GM12878 (cell line): Measurements from ENCODE around the gene ATF4. TPM values are rescaled to one million over a fixed set of nuclear protein-coding genes. Genes with fewer than 3 reads are reported as not detected.

ENCODE experiments used
- BCL3 ChIP-seq: IDR thresholded peaks from 2 replicates; pipeline ENCODE4 v1.6.1; 2011; ENCODE audit warnings: borderline replicate concordance, low read depth, mild to moderate bottlenecking, moderate library complexity, low read length; ENCODE audit not compliant: insufficient read depth, poor library complexity, severe bottlenecking
- CEBPB ChIP-seq, 2 experiments: fragments of 150-350 bp in 1 of 2; IDR thresholded peaks; 2 replicates each; pipeline ENCODE4 v1.6.1; 2012 to 2014; ENCODE audit warnings: low read depth in 2 of 2, low read length in 2 of 2, borderline replicate concordance in 1 of 2, inconsistent platforms in 1 of 2
- CHD4 ChIP-seq: fragments of 200-600 bp; sonication (generic); IDR thresholded peaks from 2 replicates; pipeline ENCODE4 v1.6.1; 2016; ENCODE audit warnings: mild to moderate bottlenecking
- CTCF ChIP-seq, 3 experiments: IDR thresholded peaks in 2 of 3; conservative IDR thresholded peaks in 1 of 3; 2 replicates each; pipeline ENCODE4 v1.5.1; 2011; ENCODE audit warnings: low read depth in 3 of 3, low read length in 3 of 3, mild to moderate bottlenecking in 3 of 3, control low read depth in 2 of 3, moderate library complexity in 2 of 3, inconsistent platforms in 1 of 3, mixed read lengths in 1 of 3; ENCODE audit not compliant: control insufficient read depth in 2 of 3, insufficient read depth in 1 of 3; ENCODE audit errors: extremely low read depth in 1 of 3
- HDAC2 ChIP-seq: fragments of 200-600 bp; sonication (generic); IDR thresholded peaks from 2 replicates; pipeline ENCODE4 v1.6.1; 2017
- LARP7 ChIP-seq: fragments of 450-650 bp; IDR thresholded peaks from 2 replicates; pipeline ENCODE4 v1.6.1; 2017; ENCODE audit warnings: mild to moderate bottlenecking
- MYB ChIP-seq: fragments of 150-350 bp; IDR thresholded peaks from 2 replicates; pipeline ENCODE4 v1.6.1; 2014; ENCODE audit warnings: mild to moderate bottlenecking, low read depth, low read length, borderline replicate concordance
- NFYA ChIP-seq: IDR thresholded peaks from 2 replicates; pipeline ENCODE4 v1.6.1; 2011; ENCODE audit warnings: low read depth, mild to moderate bottlenecking, low read length, improper control_type of control experiment, borderline replicate concordance
- RAD51 ChIP-seq: fragments of 450-650 bp; IDR thresholded peaks from 2 replicates; pipeline ENCODE4 v1.6.1; 2016; ENCODE audit warnings: moderate library complexity, mild to moderate bottlenecking, inconsistent platforms
- REST ChIP-seq: IDR thresholded peaks from 2 replicates; pipeline ENCODE4 v1.6.1; 2012; ENCODE audit warnings: mild to moderate bottlenecking, low read depth, low read length
- SIN3A ChIP-seq: IDR thresholded peaks from 2 replicates; pipeline ENCODE4 v1.6.1; 2012; ENCODE audit warnings: low read depth, low read length, improper control_type of control experiment
- TAF1 ChIP-seq: IDR thresholded peaks from 2 replicates; pipeline ENCODE4 v1.6.1; 2011; ENCODE audit warnings: mild to moderate bottlenecking, low read depth, low read length, borderline replicate concordance
- USF1 ChIP-seq: IDR thresholded peaks from 2 replicates; pipeline ENCODE4 v1.6.1; 2011; ENCODE audit warnings: borderline replicate concordance, low read depth, mild to moderate bottlenecking, moderate library complexity, mixed read lengths, low read length; ENCODE audit not compliant: insufficient read depth; ENCODE audit errors: extremely low read length
- ZBED1 ChIP-seq: IDR thresholded peaks from 2 replicates; pipeline ENCODE4 v1.6.1; 2016; ENCODE audit warnings: borderline replicate concordance
- ZSCAN29 ChIP-seq: fragments of 450-650 bp; IDR thresholded peaks from 2 replicates; pipeline ENCODE4 v1.6.1; 2017; ENCODE audit warnings: mild to moderate bottlenecking, moderate library complexity
- polyA plus RNA-seq, 11 experiments: library from polyadenylated mRNA; depleted of rRNA in 4 of 11; unstranded in 6 of 11; stranded (reverse) in 5 of 11; fragments of >200 nt; fragmentation: Nextera tagmentation in 4 of 11; fragmentation: Illumina TruSeq in 1 of 11; extraction: Ambion mirVana in 4 of 11; extraction: Trizol in 1 of 11; gene quantifications; 1 replicate in 1 of 11; 2 replicates in 10 of 11; pipeline versions ENCODE4 v1.2.1 to v1.2.3, GENCODE V29; 2011 to 2016; ENCODE audit warnings: inconsistent platforms in 2 of 11, missing spikeins in 2 of 11, low read depth in 1 of 11
- total RNA-seq, 4 experiments: library from RNA; depleted of rRNA in 3 of 4; stranded (reverse); fragments of >200 nt in 3 of 4; fragmentation: Illumina TruSeq in 1 of 4; extraction: Trizol in 1 of 4; gene quantifications; 2 replicates each; pipeline versions ENCODE4 v1.2.1 to v1.2.3, GENCODE V29; 2013 to 2021
- TF ChIP-seq, protein P1 (sequence below): IDR thresholded peaks from 2 replicates; pipeline ENCODE4 v1.6.1; 2012; ENCODE audit warnings: low read depth, low read length, improper control_type of control experiment
- TF ChIP-seq, protein P2 (sequence below): fragments of 150-350 bp; IDR thresholded peaks from 2 replicates; pipeline ENCODE4 v1.6.1; 2014; ENCODE audit warnings: mild to moderate bottlenecking, low read depth, low read length

The ATF4 gene
- total and polyA plus RNA-seq, 10 of the 15 experiments (the other 5 are each of a cell fraction or from before 2014, with no cell fraction given), result 88.3 to 605 (median 320) TPM

GRCh38 chr22:39524089-39524752 is 3.9 kb downstream of the ATF4 start (continued):
- no peak for TF ChIP-seq CTCF (IDR thresholded peaks at IDR 0.05 in 2 of 3, conservative IDR thresholded peaks at IDR 0.05 in 1 of 3; ENCODE audit: control insufficient read depth in 2 of 3, extremely low read depth in 1 of 3, insufficient read depth in 1 of 3, low read depth in 3 of 3, low read length in 3 of 3)
- no peak for TF ChIP-seq MYB
- TF ChIP-seq CHD4, result no peak
- TF ChIP-seq NFYA, result no peak
- 0 out of 2 replicates have a peak, but pooled peaks have one; percentile 24 for TF ChIP-seq LARP7
- no peak for TF ChIP-seq TAF1
- no peak for TF ChIP-seq CEBPB (IDR thresholded peaks at IDR 0.05; ENCODE audit: borderline replicate concordance in 1 of 2, low read depth in 2 of 2, low read length in 2 of 2)
- TF ChIP-seq REST, result no peak
- peak; percentile 73 for TF ChIP-seq USF1
- no peak; the same call in 1 of the 2 replicates for TF ChIP-seq ZBED1
- no peak for TF ChIP-seq BCL3
- TF ChIP-seq HDAC2, result no peak
- TF ChIP-seq, protein P1, sequence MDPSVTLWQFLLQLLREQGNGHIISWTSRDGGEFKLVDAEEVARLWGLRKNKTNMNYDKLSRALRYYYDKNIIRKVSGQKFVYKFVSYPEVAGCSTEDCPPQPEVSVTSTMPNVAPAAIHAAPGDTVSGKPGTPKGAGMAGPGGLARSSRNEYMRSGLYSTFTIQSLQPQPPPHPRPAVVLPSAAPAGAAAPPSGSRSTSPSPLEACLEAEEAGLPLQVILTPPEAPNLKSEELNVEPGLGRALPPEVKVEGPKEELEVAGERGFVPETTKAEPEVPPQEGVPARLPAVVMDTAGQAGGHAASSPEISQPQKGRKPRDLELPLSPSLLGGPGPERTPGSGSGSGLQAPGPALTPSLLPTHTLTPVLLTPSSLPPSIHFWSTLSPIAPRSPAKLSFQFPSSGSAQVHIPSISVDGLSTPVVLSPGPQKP, result no peak
- no peak for TF ChIP-seq SIN3A
- TF ChIP-seq, protein P2, sequence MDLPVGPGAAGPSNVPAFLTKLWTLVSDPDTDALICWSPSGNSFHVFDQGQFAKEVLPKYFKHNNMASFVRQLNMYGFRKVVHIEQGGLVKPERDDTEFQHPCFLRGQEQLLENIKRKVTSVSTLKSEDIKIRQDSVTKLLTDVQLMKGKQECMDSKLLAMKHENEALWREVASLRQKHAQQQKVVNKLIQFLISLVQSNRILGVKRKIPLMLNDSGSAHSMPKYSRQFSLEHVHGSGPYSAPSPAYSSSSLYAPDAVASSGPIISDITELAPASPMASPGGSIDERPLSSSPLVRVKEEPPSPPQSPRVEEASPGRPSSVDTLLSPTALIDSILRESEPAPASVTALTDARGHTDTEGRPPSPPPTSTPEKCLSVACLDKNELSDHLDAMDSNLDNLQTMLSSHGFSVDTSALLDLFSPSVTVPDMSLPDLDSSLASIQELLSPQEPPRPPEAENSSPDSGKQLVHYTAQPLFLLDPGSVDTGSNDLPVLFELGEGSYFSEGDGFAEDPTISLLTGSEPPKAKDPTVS, result no peak
- TF ChIP-seq RAD51, result no peak
- TF ChIP-seq ZSCAN29, result no peak
